Transverse colon (tissue), 4 donors: ENCODE data around the gene WNT16. TPM values are rescaled to one million over a fixed set of nuclear protein-coding genes. Genes with fewer than 3 reads are reported as not detected.
A peak's percentile ranks its signal among the peaks of the same experiment; 100 is the strongest.

Experiments used
- DNase-seq: peaks from one replicate; pipeline ENCODE4 v3.0.0-alpha.2; 2019
- H3K27ac ChIP-seq, 4 donors: fragments of 200-600 bp; sonication (generic); 2 replicates each; pipeline ENCODE4 v1.5.1; 2016 to 2018; ENCODE audit warnings: inconsistent platforms in 4 of 4
- H3K27me3 ChIP-seq: fragments of 200-600 bp; sonication (generic); 2 replicates; pipeline ENCODE4 v1.5.1; 2017; ENCODE audit warnings: inconsistent platforms
- H3K36me3 ChIP-seq, 4 donors: fragments of 200-600 bp; sonication (generic); 2 replicates each; pipeline ENCODE4 v1.5.1; 2017 to 2019; ENCODE audit warnings: inconsistent platforms in 4 of 4
- H3K4me1 ChIP-seq, 4 donors: fragments of 200-600 bp; sonication (generic); 2 replicates each; pipeline ENCODE4 v1.5.1; 2017 to 2020; ENCODE audit warnings: inconsistent platforms in 4 of 4
- H3K4me3 ChIP-seq, 4 donors: fragments of 200-600 bp; sonication (generic); 1 replicate in 1 of 4; 2 replicates in 3 of 4; pipeline versions ENCODE4 v1.5.1 to v1.6.1; 2017 to 2019; ENCODE audit warnings: inconsistent platforms in 4 of 4
- H3K9me3 ChIP-seq, 2 donors: fragments of 200-600 bp; sonication (generic); 2 replicates each; pipeline ENCODE4 v1.5.1; 2017 to 2019; ENCODE audit warnings: inconsistent platforms in 2 of 2
- CTCF ChIP-seq, 5 experiments: fragments of 200-600 bp in 3 of 5; fragments of 450-650 bp in 2 of 5; sonication (generic) in 3 of 5; IDR thresholded peaks; 1 replicate in 2 of 5; 2 replicates in 3 of 5; pipeline ENCODE4 v1.5.1; 2016 to 2017; ENCODE audit warnings: antibody characterized with exemption in 5 of 5, inconsistent platforms in 3 of 5, mild to moderate bottlenecking in 2 of 5, moderate library complexity in 1 of 5
- EP300 ChIP-seq: sonication (generic); formaldehyde crosslinking; IDR thresholded peaks from one replicate; pipeline ENCODE4 v1.6.1; 2017; ENCODE audit warnings: antibody characterized with exemption, low read depth
- POLR2A ChIP-seq: fragments of 450-650 bp; IDR thresholded peaks from one replicate; pipeline ENCODE4 v1.6.1; 2016; ENCODE audit warnings: antibody characterized with exemption, mild to moderate bottlenecking, moderate library complexity
- POLR2AphosphoS5 ChIP-seq, 3 donors: sonication (generic); formaldehyde crosslinking; IDR thresholded peaks; one replicate each; pipeline ENCODE4 v1.6.1; 2016; ENCODE audit warnings: antibody characterized with exemption in 3 of 3
- WGBS, 2 donors: methylation state at CpG; one replicate each; pipeline ENCODE4 v1.1.5; 2018; ENCODE audit warnings: low coverage in 1 of 2; 5-methylcytosine and 5-hydroxymethylcytosine counted together
- in situ Hi-C, 4 donors: fragments of 200-750 bp; cut with MboI; loops; one replicate each; pipeline versions ENCODE4 v1.15.0 to v1.15.1; 2017; ENCODE audit warnings: low sequenced_read_pairs in 3 of 4, low pct_ligation_motif_present in 1 of 4, low pct_unique_long_range_greater_than_20kb in 1 of 4
- intact Hi-C: fragments of 100-400 bp; cut with DNase I; formaldehyde crosslinking; loops from one replicate; pipeline ENCODE4 v1.15.1; 2023; ENCODE audit warnings: low total_unique reads
- total RNA-seq, 4 donors: library from RNA; depleted of rRNA; stranded (reverse); fragments of >200 nt; gene quantifications; one replicate each; pipeline ENCODE4 v1.1.0, GENCODE V29; 2016

Gene WNT16
- total RNA-seq, 4 donors from 2014 or later, result 0.32 TPM; not detected in 3

GRCh38 chr7:121352323-121352722 is 23.5 kb downstream of the WNT16 start:
- Histone ChIP-seq H3K4me1 (no peaks in the 10 kb centered on the region), H3K27me3 (no peaks in the 10 kb centered on the region), H3K9me3 (no peaks in the 10 kb centered on the region), H3K4me3 (no peak overlapping the region), H3K27ac (no peak overlapping the region), H3K36me3 (peaks cover 0 to 17% (median 4%) of the 10 kb centered on the region in 4 donors)
- intact Hi-C loops (no loop called here), in situ Hi-C loops (loop anchor here in 3 of 4 donors (25.0 kb wide), 1 partner anchor 635 kb away; no protein-coding TSS in a partner anchor)
- DNase-seq, result no peak
- TF ChIP-seq POLR2AphosphoS5 (IDR thresholded peaks at IDR 0.05), result no peak
- no peak for TF ChIP-seq CTCF (IDR thresholded peaks at IDR 0.05)
- no peak for TF ChIP-seq POLR2A
- no peak for TF ChIP-seq EP300
- 62 to 76% methylated on average over 3 of the region's 3 CpGs for WGBS, 2 donors

GRCh38 chr7:121355574-121355973 is 26.8 kb downstream of the WNT16 start:
- no peak for DNase-seq
- 44 to 64% methylated on average over 2 of the region's 2 CpGs for WGBS, 2 donors
- no peaks in the 10 kb centered on the region for H3K9me3 ChIP-seq
- no peaks in the 10 kb centered on the region for H3K27me3 ChIP-seq
- H3K4me1 ChIP-seq, result no peaks in the 10 kb centered on the region
- H3K36me3 ChIP-seq, result peaks cover 0 to 32% (median 14%) of the 10 kb centered on the region in 4 donors
- TF ChIP-seq POLR2AphosphoS5 (IDR thresholded peaks at IDR 0.05) (no peak), POLR2A (no peak)
- in situ Hi-C loops, result loop anchor here in 3 of 4 donors (25.0 kb wide), 1 partner anchor 632 kb away; no protein-coding TSS in a partner anchor
- H3K4me3 ChIP-seq, result no peak overlapping the region
- H3K27ac ChIP-seq, result no peak overlapping the region
- intact Hi-C loops, result no loop called here

GRCh38 chr7:121360564-121360963 is 31.8 kb downstream of the WNT16 start:
- no peak overlapping the region for H3K4me3 ChIP-seq
- TF ChIP-seq CTCF (IDR thresholded peaks at IDR 0.05), result no peak
- TF ChIP-seq POLR2A, result no peak
- no peak for TF ChIP-seq EP300
- no peak for TF ChIP-seq POLR2AphosphoS5 (IDR thresholded peaks at IDR 0.05)
- peaks cover 0 to 34% (median 15%) of the 10 kb centered on the region in 4 donors for H3K36me3 ChIP-seq
- no peaks in the 10 kb centered on the region for H3K4me1 ChIP-seq
- DNase-seq, result no peak
- WGBS, 2 donors, result 79 to 96% methylated on average over 5 of the region's 5 CpGs
- no peaks in the 10 kb centered on the region for H3K9me3 ChIP-seq
- H3K27ac ChIP-seq, result no peak overlapping the region
- H3K27me3 ChIP-seq, result no peaks in the 10 kb centered on the region
- intact Hi-C loops, result no loop called here
- in situ Hi-C loops, result loop anchor here in 3 of 4 donors (25.0 kb wide), 1 partner anchor 627 kb away; no protein-coding TSS in a partner anchor

- TF ChIP-seq CTCF (IDR thresholded peaks at IDR 0.05) (peak; percentile 72 to 85 (median 78)), EP300 (no peak)
- no peak for DNase-seq
- intact Hi-C loops (loop anchor here (5.0 kb wide), 1 partner anchor 185 kb away; no protein-coding TSS in a partner anchor), in situ Hi-C loops (loop anchor here in 3 of 4 donors (5.0 to 25.0 kb wide), 3 partner anchors 175 to 620 kb away; no protein-coding TSS in a partner anchor)
- Histone ChIP-seq H3K36me3 (peaks cover 0 to 9% (median 2%) of the 10 kb centered on the region in 4 donors), H3K4me3 (no peak overlapping the region), H3K27me3 (no peaks in the 10 kb centered on the region), H3K9me3 (no peaks in the 10 kb centered on the region), H3K27ac (no peak overlapping the region), H3K4me1 (peaks cover 0 to 18% (median 5%) of the 10 kb centered on the region in 4 donors)
- WGBS, 2 donors, result 33 to 43% methylated on average over 2 of the region's 2 CpGs
Observed at GRCh38 chr7:121366852-121367431, 38.1 kb downstream of the WNT16 start.
